Measurements from ENCODE around the gene LAMA4.

- TF ChIP-seq, protein P1, sequence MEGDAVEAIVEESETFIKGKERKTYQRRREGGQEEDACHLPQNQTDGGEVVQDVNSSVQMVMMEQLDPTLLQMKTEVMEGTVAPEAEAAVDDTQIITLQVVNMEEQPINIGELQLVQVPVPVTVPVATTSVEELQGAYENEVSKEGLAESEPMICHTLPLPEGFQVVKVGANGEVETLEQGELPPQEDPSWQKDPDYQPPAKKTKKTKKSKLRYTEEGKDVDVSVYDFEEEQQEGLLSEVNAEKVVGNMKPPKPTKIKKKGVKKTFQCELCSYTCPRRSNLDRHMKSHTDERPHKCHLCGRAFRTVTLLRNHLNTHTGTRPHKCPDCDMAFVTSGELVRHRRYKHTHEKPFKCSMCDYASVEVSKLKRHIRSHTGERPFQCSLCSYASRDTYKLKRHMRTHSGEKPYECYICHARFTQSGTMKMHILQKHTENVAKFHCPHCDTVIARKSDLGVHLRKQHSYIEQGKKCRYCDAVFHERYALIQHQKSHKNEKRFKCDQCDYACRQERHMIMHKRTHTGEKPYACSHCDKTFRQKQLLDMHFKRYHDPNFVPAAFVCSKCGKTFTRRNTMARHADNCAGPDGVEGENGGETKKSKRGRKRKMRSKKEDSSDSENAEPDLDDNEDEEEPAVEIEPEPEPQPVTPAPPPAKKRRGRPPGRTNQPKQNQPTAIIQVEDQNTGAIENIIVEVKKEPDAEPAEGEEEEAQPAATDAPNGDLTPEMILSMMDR (IDR thresholded peaks at IDR 0.05) = no peak
- no peak for TF ChIP-seq POLR2A (IDR thresholded peaks at IDR 0.05)
These were observed 115.3 kb downstream of the LAMA4 start for GRCh38 chr6:112139052-112139451.

Measured in vagina (tissue), 2 donors.